Myocyte (in vitro differentiated cells): ENCODE measurements around the gene FMNL2. TPM values are rescaled to one million over a fixed set of nuclear protein-coding genes. Genes with fewer than 3 reads are reported as not detected.

Source experiments
- DNase-seq: peaks from one replicate; pipeline ENCODE4 v3.0.0-alpha.2; 2012; ENCODE audit warnings: low read depth
- total RNA-seq: library from RNA; depleted of rRNA; stranded (reverse); fragments of >200 nt; gene quantifications from 2 replicates; pipeline ENCODE4 v1.2.3, GENCODE V29; 2014

FMNL2 gene
- total RNA-seq, 1 donor from 2014 or later, result 7.0 TPM

GRCh38 chr2:152489364-152489763, 154.4 kb downstream of the FMNL2 start:
- no peak for DNase-seq

GRCh38 chr2:152490686-152491455, 155.9 kb downstream of the FMNL2 start:
- DNase-seq, result no peak

GRCh38 chr2:152492131-152492530, 157.2 kb downstream of the FMNL2 start:
- no peak for DNase-seq

- no peak for DNase-seq
Observed at GRCh38 chr2:152492911-152493310, 157.9 kb downstream of the FMNL2 start.

GRCh38 chr2:152493417-152493816, 158.4 kb downstream of the FMNL2 start:
- no peak for DNase-seq

GRCh38 chr2:152493945-152494528, 159.1 kb downstream of the FMNL2 start:
- no peak for DNase-seq

GRCh38 chr2:152496371-152496770, 161.4 kb downstream of the FMNL2 start:
- no peak for DNase-seq

GRCh38 chr2:152497481-152498052, 162.6 kb downstream of the FMNL2 start:
- DNase-seq, result peak; percentile 66

GRCh38 chr2:152499331-152499816, 164.4 kb downstream of the FMNL2 start:
- DNase-seq, result no peak

- DNase-seq, result no peak
Observed at GRCh38 chr2:152499896-152500735, 165.1 kb downstream of the FMNL2 start.

- DNase-seq, result no peak
Observed at GRCh38 chr2:152500772-152501171, 165.8 kb downstream of the FMNL2 start.

- no peak for DNase-seq
Observed at GRCh38 chr2:152501666-152502065, 166.7 kb downstream of the FMNL2 start.

- DNase-seq, result peak; percentile 19
Observed at GRCh38 chr2:152504618-152505017, 169.6 kb downstream of the FMNL2 start.

- DNase-seq, result peak; percentile 78
Observed at GRCh38 chr2:152505495-152505906, 170.5 kb downstream of the FMNL2 start.

GRCh38 chr2:152506843-152507242, 171.9 kb downstream of the FMNL2 start:
- no peak for DNase-seq

GRCh38 chr2:152507907-152508306, 172.9 kb downstream of the FMNL2 start:
- DNase-seq, result no peak

GRCh38 chr2:152508446-152508845, 173.5 kb downstream of the FMNL2 start:
- no peak for DNase-seq

- DNase-seq, result no peak
Observed at GRCh38 chr2:152509772-152510491, 175.0 kb downstream of the FMNL2 start.

GRCh38 chr2:152510621-152511020, 175.6 kb downstream of the FMNL2 start:
- no peak for DNase-seq

GRCh38 chr2:152511981-152512380, 177.0 kb downstream of the FMNL2 start:
- no peak for DNase-seq

GRCh38 chr2:152513029-152513428, 178.1 kb downstream of the FMNL2 start:
- no peak for DNase-seq
